ENCODE data around the gene SUSD2. TPM values are rescaled to one million over a fixed set of nuclear protein-coding genes. Genes with fewer than 3 reads are reported as not detected.

Gene SUSD2
- total and polyA plus RNA-seq, 9 of the 15 experiments (the other 6 are each of a cell fraction or from before 2014, with no cell fraction given) = 0.01 to 0.16 (median 0.04) TPM; not detected in 4

DNA sequence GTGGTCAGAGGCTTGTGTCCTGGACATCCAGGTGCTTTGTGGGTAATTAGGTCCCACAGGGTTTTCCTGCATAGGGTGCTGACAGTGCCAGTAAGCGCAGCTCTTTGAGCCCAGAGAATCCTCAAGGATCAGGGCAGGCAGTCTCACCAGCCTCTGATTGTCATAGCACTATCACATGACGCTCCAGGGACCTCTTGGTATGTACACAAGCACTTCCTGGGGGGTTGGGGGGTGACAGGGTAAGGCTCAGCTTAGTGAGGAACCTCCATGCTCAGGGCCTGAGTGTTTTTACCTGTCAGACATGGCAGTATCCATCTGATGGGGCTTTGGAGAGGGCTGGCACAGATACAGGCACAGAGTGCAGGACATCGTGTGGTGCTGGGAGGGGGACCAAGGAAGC, 27.9 kb upstream of the SUSD2 start (continued):
- TF ChIP-seq CEBPG (CRISPR knock-in tag; IDR thresholded peaks at IDR 0.05) (no peak), CEBPG (tag; conservative IDR thresholded peaks at IDR 0.05 in 1 of 2, IDR thresholded peaks at IDR 0.05 in 1 of 2) (no peak), ILF3 (IDR thresholded peaks at IDR 0.05; ENCODE audit: borderline replicate concordance) (no peak), NCOA2 (IDR thresholded peaks at IDR 0.05; ENCODE audit: partially characterized antibody in 2 of 2) (no peak)
- TF ChIP-seq, protein P1, sequence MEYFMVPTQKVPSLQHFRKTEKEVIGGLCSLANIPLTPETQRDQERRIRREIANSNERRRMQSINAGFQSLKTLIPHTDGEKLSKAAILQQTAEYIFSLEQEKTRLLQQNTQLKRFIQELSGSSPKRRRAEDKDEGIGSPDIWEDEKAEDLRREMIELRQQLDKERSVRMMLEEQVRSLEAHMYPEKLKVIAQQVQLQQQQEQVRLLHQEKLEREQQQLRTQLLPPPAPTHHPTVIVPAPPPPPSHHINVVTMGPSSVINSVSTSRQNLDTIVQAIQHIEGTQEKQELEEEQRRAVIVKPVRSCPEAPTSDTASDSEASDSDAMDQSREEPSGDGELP (CRISPR knock-in tag; IDR thresholded peaks at IDR 0.05; ENCODE audit: borderline replicate concordance) = no peak

DNA sequence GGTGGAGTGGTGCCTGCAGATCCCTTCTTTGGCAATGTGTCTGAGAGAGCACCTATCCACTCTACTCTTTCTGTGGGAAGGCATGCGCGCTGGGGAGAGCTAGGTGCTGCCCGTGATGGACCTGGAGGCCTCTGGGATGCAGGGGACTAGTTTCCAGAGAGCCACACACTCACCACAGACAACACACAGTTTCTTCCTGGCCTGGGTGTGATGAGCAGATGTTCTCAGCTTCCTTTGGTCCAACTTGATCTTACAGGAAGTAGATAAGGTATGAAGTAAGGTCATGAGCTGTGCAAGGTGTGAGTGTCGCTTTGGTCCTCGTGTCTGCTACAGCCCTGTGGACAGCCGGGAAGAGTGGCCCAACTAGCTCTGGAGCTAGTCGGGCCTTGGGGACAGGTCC, 27.3 kb upstream of the SUSD2 start:
- H3K79me2 ChIP-seq (ENCODE audit: control insufficient read depth, insufficient read depth, low read length) = no peaks in the 10 kb centered on the region; the same call in 2 of the 3 replicates
- H3K27ac ChIP-seq (ENCODE audit: extremely low read depth, low read depth, low read length) = no peak overlapping the region
- CTCF ChIA-PET (ENCODE audit: low intra/inter-chr PET ratio) = no interaction called here
- H3K9me3 ChIP-seq (replicated peaks; ENCODE audit: control insufficient read depth, insufficient read depth, low read depth, low read length) = no peaks in the 10 kb centered on the region
- no peak overlapping the region for H3K4me3 ChIP-seq
- H3K4me1 ChIP-seq (replicated peaks in 1 of 2; ENCODE audit: control insufficient read depth in 2 of 2, insufficient read depth in 2 of 2, low read length in 2 of 2) = peaks cover 9 to 29% of the 10 kb centered on the region in 2 experiments; a peak in 4 of 5 replicates
- ATAC-seq = no peak
- peak overlapping the region in 1 of 2 experiments; percentile 56; a peak in 2 of 4 replicates for H3K9ac ChIP-seq (ENCODE audit: insufficient read depth in 1 of 2, low read depth in 2 of 2, low read length in 2 of 2)
- FAIRE-seq = no peak
- WGBS (ENCODE audit: insufficient coverage, low coverage, missing lambda C conversion rate) = 72% methylated on average over 5 of the region's 7 CpGs
- no peak overlapping the region for H2AFZ ChIP-seq (ENCODE audit: low read depth, low read length)
- H4K20me1 ChIP-seq (replicated peaks; ENCODE audit: control insufficient read depth, insufficient read depth, low read length) = no peaks in the 10 kb centered on the region
- BruUV-seq (replicated peaks) = no TSS peak
- POLR2A ChIA-PET = interaction anchor here (0.6 to 1.8 kb wide), 2 partner anchors 14 to 1072 kb away, joined by 3 to 8 read pairs; no protein-coding TSS in a partner anchor
- in situ Hi-C loops (cut with MboI) = no loop called here
- H3K4me2 ChIP-seq (ENCODE audit: insufficient read depth, low read length) = no peak overlapping the region
- intact Hi-C loops (cut with micrococcal nuclease) = no loop called here
- peaks cover 29% of the 10 kb centered on the region; the same call in 2 of the 3 replicates for H3K36me3 ChIP-seq (ENCODE audit: control insufficient read depth, insufficient read depth, low read length)
- peaks cover 3% of the 10 kb centered on the region for H3K9me1 ChIP-seq (ENCODE audit: control insufficient read depth, insufficient read depth, low read length)
- DNase-seq (ENCODE audit: extremely low read depth in 1 of 4, low spot score in 3 of 4) = no peak
- no peaks in the 10 kb centered on the region for H3K27me3 ChIP-seq (ENCODE audit: control insufficient read depth in 2 of 2, insufficient read depth in 2 of 2, low read length in 2 of 2)
- TF ChIP-seq ETV1 (tag; conservative IDR thresholded peaks at IDR 0.05; ENCODE audit: low read depth) (no peak), RBM25 (IDR thresholded peaks at IDR 0.05; ENCODE audit: low read depth, low read length, severe bottlenecking) (no peak), GABPB2 (CRISPR knock-in tag; conservative IDR thresholded peaks at IDR 0.05) (no peak), NFATC3 (IDR thresholded peaks at IDR 0.05) (no peak), CBFB (CRISPR knock-in tag; IDR thresholded peaks at IDR 0.05) (no peak), STAG1 (CRISPR knock-in tag; IDR thresholded peaks at IDR 0.05; ENCODE audit: borderline replicate concordance) (no peak), TCF7 (IDR thresholded peaks at IDR 0.05; ENCODE audit: borderline replicate concordance) (no peak)
- TF ChIP-seq, protein P2, sequence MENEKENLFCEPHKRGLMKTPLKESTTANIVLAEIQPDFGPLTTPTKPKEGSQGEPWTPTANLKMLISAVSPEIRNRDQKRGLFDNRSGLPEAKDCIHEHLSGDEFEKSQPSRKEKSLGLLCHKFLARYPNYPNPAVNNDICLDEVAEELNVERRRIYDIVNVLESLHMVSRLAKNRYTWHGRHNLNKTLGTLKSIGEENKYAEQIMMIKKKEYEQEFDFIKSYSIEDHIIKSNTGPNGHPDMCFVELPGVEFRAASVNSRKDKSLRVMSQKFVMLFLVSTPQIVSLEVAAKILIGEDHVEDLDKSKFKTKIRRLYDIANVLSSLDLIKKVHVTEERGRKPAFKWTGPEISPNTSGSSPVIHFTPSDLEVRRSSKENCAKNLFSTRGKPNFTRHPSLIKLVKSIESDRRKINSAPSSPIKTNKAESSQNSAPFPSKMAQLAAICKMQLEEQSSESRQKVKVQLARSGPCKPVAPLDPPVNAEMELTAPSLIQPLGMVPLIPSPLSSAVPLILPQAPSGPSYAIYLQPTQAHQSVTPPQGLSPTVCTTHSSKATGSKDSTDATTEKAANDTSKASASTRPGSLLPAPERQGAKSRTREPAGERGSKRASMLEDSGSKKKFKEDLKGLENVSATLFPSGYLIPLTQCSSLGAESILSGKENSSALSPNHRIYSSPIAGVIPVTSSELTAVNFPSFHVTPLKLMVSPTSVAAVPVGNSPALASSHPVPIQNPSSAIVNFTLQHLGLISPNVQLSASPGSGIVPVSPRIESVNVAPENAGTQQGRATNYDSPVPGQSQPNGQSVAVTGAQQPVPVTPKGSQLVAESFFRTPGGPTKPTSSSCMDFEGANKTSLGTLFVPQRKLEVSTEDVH (IDR thresholded peaks at IDR 0.05; ENCODE audit: low read depth, partially characterized antibody) = no peak
- TF ChIP-seq, protein P3, sequence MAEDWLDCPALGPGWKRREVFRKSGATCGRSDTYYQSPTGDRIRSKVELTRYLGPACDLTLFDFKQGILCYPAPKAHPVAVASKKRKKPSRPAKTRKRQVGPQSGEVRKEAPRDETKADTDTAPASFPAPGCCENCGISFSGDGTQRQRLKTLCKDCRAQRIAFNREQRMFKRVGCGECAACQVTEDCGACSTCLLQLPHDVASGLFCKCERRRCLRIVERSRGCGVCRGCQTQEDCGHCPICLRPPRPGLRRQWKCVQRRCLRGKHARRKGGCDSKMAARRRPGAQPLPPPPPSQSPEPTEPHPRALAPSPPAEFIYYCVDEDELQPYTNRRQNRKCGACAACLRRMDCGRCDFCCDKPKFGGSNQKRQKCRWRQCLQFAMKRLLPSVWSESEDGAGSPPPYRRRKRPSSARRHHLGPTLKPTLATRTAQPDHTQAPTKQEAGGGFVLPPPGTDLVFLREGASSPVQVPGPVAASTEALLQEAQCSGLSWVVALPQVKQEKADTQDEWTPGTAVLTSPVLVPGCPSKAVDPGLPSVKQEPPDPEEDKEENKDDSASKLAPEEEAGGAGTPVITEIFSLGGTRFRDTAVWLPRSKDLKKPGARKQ (CRISPR knock-in tag; IDR thresholded peaks at IDR 0.05) = no peak
- TF ChIP-seq, protein P4, sequence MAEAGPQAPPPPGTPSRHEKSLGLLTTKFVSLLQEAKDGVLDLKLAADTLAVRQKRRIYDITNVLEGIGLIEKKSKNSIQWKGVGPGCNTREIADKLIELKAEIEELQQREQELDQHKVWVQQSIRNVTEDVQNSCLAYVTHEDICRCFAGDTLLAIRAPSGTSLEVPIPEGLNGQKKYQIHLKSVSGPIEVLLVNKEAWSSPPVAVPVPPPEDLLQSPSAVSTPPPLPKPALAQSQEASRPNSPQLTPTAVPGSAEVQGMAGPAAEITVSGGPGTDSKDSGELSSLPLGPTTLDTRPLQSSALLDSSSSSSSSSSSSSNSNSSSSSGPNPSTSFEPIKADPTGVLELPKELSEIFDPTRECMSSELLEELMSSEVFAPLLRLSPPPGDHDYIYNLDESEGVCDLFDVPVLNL (CRISPR knock-in tag; IDR thresholded peaks at IDR 0.05; ENCODE audit: low read depth) = no peak
